Gastroesophageal sphincter (tissue), 3 donors: ENCODE results near the gene PFKFB4.

Source experiments
- CTCF ChIP-seq, 4 experiments: fragments of 200-600 bp in 2 of 4; fragments of 450-650 bp in 2 of 4; sonication (generic) in 1 of 4; IDR thresholded peaks; one replicate each; pipeline ENCODE4 v1.5.1; 2017 to 2019; ENCODE audit warnings: antibody characterized with exemption in 4 of 4, mild to moderate bottlenecking in 2 of 4, moderate library complexity in 2 of 4
- EP300 ChIP-seq: sonication (generic); formaldehyde crosslinking; IDR thresholded peaks from one replicate; pipeline ENCODE4 v1.6.1; 2017; ENCODE audit warnings: antibody characterized with exemption, mild to moderate bottlenecking
- POLR2A ChIP-seq, 2 donors: fragments of 450-650 bp; IDR thresholded peaks; one replicate each; pipeline ENCODE4 v1.6.1; 2017; ENCODE audit warnings: antibody characterized with exemption in 2 of 2, mild to moderate bottlenecking in 2 of 2, moderate library complexity in 1 of 2

- TF ChIP-seq CTCF (IDR thresholded peaks at IDR 0.05) (no peak), EP300 (no peak), POLR2A (IDR thresholded peaks at IDR 0.05) (no peak)
These were observed 44.4 kb upstream of the PFKFB4 start for GRCh38 chr3:48600711-48601621.
